ENCODE measurements around the gene ZDHHC14.

Gene ZDHHC14

DNA sequence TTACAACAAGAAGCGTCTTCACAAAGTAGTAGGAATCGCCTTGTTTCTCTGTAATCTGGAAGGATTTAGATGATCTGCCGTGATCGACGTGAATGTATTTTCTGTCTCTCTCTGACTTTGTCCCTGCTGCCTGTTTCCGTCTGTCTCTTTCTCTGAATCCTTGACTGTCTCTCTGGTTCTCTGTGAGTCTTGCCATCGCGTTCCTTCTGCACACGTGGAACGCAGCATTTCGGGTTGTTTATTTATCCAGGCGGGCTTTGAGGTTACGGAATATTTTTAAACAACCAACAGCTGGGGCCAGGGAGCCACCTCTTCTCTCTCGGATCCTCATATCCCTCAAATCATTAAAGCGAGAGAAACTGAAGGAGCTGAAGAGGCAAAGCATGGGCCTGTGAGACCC, 215.9 kb downstream of the ZDHHC14 start:
- H3K27me3 ChIP-seq (ENCODE audit: control insufficient read depth, insufficient read depth, low read length): no peaks in the 10 kb centered on the region
- H3K9ac ChIP-seq (ENCODE audit: low read depth, low read length): no peak overlapping the region
- no peak overlapping the region for H3K4me3 ChIP-seq (ENCODE audit: low read depth, low read length)
- no peak overlapping the region for H3K27ac ChIP-seq (ENCODE audit: low read depth, low read length)
- H3K4me1 ChIP-seq (ENCODE audit: control insufficient read depth, insufficient read depth, low read length): no peaks in the 10 kb centered on the region
- no peaks in the 10 kb centered on the region for H3K9me3 ChIP-seq (ENCODE audit: control insufficient read depth, insufficient read depth, low read length)
- no peaks in the 10 kb centered on the region for H3K36me3 ChIP-seq (ENCODE audit: control insufficient read depth, insufficient read depth, low read length)

DNA sequence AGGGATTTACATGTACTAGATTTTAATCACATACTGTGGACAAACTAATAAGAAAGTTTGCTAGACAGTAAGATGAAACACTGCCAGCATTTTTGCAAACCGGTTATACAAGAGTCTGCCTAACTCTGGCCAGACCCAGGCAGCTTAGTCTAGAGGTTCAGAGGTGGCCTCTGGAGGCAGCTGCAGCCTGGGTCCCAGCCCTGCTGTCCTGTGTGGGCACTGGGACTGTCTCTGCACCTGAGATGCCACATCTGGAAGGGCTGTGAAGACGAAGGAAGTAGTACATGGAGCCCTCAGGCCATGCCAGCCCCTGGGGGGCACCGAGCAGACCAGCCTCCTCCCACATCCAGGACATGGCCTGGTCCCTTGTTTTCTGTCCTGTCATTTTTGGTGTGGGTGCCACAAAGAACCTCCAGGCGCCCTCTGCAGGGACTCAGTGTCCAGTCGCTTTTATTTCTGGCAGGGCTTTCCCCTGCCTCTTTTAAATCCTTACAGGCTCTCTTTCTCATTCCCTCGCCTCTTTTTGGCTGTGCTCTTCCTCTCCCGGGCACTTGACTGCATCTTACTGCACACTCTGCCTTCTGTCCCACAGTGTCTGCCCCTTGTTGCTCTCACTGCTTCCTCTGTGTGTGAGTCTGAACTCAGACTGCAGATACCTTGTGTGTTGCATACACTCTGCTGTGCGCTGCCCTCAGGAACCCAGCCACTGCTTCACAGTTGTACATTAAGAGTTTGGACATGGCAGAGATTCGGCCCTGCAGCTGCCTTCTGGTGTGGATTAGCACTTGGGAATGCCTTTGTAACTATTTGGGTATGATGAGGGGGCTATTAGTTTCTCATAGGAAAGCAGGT, 216.7 kb downstream of the ZDHHC14 start:
- Histone ChIP-seq H3K9ac (ENCODE audit: low read depth, low read length) (no peak overlapping the region), H3K4me3 (ENCODE audit: low read depth, low read length) (no peak overlapping the region), H3K9me3 (ENCODE audit: control insufficient read depth, insufficient read depth, low read length) (no peaks in the 10 kb centered on the region)

DNA sequence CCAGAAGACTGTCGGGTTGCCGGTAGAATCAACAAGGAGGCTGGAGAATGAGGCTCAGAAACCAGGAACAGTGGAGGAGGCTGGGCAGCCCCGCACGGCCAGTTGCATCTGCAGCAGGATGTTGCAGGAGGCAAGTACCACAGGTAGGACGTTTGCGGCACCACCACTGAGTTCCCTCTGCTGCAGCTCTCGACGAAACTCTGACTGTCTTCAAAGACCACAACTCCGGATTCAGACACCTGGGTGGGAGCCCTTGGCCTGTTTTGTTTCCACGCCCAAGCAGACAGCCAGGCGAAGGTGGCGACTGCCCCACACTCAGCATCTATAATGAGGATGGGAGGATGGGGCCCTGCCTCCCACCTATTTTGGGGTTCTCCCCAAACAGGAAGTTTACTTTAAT, 218.2 kb downstream of the ZDHHC14 start:
- Histone ChIP-seq H3K9me3 (ENCODE audit: control insufficient read depth, insufficient read depth, low read length) (no peaks in the 10 kb centered on the region), H3K27ac (ENCODE audit: low read depth, low read length) (no peak overlapping the region), H3K27me3 (ENCODE audit: control insufficient read depth, insufficient read depth, low read length) (no peaks in the 10 kb centered on the region), H3K4me3 (ENCODE audit: low read depth, low read length) (no peak overlapping the region), H3K36me3 (ENCODE audit: control insufficient read depth, insufficient read depth, low read length) (no peaks in the 10 kb centered on the region), H3K4me1 (ENCODE audit: control insufficient read depth, insufficient read depth, low read length) (no peaks in the 10 kb centered on the region), H3K9ac (ENCODE audit: low read depth, low read length) (no peak overlapping the region)

More for the DNA sequence above, 216.7 kb downstream of the ZDHHC14 start:
- Histone ChIP-seq H3K36me3 (ENCODE audit: control insufficient read depth, insufficient read depth, low read length) (no peaks in the 10 kb centered on the region), H3K27ac (ENCODE audit: low read depth, low read length) (no peak overlapping the region), H3K27me3 (ENCODE audit: control insufficient read depth, insufficient read depth, low read length) (no peaks in the 10 kb centered on the region), H3K4me1 (ENCODE audit: control insufficient read depth, insufficient read depth, low read length) (no peaks in the 10 kb centered on the region)

DNA sequence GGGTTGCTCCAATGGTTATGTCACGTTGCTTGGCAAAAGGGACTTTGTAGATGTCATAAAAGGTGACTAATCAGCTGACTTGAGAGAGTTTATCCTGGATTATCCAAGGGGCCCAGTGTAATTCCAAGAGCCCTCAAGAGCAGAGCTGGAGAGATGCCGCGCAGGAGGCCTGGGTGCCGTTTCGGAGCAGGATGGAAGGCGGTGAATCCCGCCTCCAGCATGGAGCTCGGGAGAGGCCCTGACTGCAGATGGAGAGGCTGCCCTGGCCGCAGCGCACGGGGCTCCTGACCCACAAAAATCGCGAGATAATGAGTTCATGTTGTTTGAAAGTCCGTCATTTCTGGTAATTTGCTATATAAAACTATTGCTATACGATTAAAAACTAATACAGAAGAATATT, 219.8 kb downstream of the ZDHHC14 start:
- H3K9me3 ChIP-seq (ENCODE audit: control insufficient read depth, insufficient read depth, low read length): no peaks in the 10 kb centered on the region
- no peaks in the 10 kb centered on the region for H3K4me1 ChIP-seq (ENCODE audit: control insufficient read depth, insufficient read depth, low read length)
- no peak overlapping the region for H3K4me3 ChIP-seq (ENCODE audit: low read depth, low read length)
- H3K9ac ChIP-seq (ENCODE audit: low read depth, low read length): no peak overlapping the region
- H3K27me3 ChIP-seq (ENCODE audit: control insufficient read depth, insufficient read depth, low read length): no peaks in the 10 kb centered on the region
- no peak overlapping the region for H3K27ac ChIP-seq (ENCODE audit: low read depth, low read length)
- no peaks in the 10 kb centered on the region for H3K36me3 ChIP-seq (ENCODE audit: control insufficient read depth, insufficient read depth, low read length)

DNA sequence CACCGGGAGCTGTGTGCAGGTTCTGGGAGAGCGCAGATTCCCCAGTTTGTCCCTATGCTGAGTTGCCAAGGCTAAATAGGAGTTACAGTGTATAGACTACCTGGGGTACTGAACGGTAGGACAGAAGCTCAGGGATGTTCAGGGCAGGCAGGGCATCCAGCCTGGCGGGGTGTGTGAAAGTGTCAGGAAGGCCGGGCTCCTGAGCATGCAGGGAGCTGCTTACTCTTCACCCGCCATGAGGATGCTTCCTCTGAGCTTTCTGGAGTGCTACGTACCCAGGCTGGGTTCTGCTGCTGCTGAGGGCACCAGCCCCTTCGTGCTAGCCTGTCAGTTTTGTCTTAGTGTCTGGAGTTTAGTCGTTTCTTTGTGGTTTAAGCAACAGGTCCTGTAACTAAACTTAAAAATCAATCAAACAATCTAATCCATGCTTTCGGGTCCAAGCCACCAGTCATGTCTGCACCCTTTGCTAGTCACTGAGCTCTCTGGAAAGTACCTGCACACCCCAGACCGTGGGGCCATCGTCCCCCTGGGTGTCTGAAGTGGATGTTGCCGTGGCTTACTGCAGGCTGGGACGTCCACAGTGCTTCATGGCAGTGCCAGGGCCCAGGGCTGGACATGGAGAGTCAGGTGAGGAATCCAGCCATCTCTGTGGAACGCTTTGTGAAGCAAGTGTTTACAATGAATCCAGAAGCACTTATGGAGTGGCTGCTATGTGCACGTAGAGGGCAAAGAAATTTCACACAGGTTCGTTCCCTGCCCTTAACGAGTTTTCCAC, 221.7 kb downstream of the ZDHHC14 start:
- H3K9ac ChIP-seq (ENCODE audit: low read depth, low read length): no peak overlapping the region
- no peaks in the 10 kb centered on the region for H3K36me3 ChIP-seq (ENCODE audit: control insufficient read depth, insufficient read depth, low read length)
- no peaks in the 10 kb centered on the region for H3K27me3 ChIP-seq (ENCODE audit: control insufficient read depth, insufficient read depth, low read length)
- H3K27ac ChIP-seq (ENCODE audit: low read depth, low read length): no peak overlapping the region
- H3K4me3 ChIP-seq (ENCODE audit: low read depth, low read length): no peak overlapping the region
- H3K9me3 ChIP-seq (ENCODE audit: control insufficient read depth, insufficient read depth, low read length): no peaks in the 10 kb centered on the region
- H3K4me1 ChIP-seq (ENCODE audit: control insufficient read depth, insufficient read depth, low read length): peaks cover 12% of the 10 kb centered on the region

DNA sequence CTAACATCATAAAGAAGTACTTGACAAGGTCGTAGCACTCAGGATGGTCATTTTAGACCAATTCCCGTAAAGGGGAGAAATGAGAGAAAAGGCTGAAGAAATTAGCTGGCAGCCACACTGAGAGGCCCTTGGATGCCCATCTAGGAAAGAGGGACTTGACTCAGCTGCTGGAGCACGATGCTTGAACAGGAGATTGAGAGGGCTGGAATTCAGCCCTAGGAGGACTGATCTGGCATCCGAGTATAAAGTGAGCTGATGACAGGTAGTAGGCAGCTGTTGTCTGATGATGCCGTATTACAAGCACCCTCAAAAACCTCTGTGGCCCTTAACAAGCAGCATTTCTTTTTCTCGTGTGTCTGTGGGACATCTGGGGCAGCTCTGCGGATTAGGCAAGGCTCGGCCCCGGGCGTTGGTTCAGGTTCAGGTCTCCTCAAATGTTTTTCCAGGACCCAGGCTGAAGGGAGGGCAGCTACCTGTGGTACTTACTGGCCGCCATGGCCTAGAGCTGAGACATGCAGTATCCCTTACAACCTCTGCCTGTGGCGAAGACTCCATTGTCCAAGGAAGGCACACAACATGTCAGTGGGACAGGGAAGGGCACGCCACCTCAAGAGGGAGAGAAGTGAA, 222.4 kb downstream of the ZDHHC14 start:
- no peaks in the 10 kb centered on the region for H3K36me3 ChIP-seq (ENCODE audit: control insufficient read depth, insufficient read depth, low read length)
- H3K4me1 ChIP-seq (ENCODE audit: control insufficient read depth, insufficient read depth, low read length): peaks cover 19% of the 10 kb centered on the region
- no peaks in the 10 kb centered on the region for H3K27me3 ChIP-seq (ENCODE audit: control insufficient read depth, insufficient read depth, low read length)
- H3K9me3 ChIP-seq (ENCODE audit: control insufficient read depth, insufficient read depth, low read length): no peaks in the 10 kb centered on the region
- H3K9ac ChIP-seq (ENCODE audit: low read depth, low read length): no peak overlapping the region
- H3K27ac ChIP-seq (ENCODE audit: low read depth, low read length): no peak overlapping the region
- H3K4me3 ChIP-seq (ENCODE audit: low read depth, low read length): no peak overlapping the region

DNA sequence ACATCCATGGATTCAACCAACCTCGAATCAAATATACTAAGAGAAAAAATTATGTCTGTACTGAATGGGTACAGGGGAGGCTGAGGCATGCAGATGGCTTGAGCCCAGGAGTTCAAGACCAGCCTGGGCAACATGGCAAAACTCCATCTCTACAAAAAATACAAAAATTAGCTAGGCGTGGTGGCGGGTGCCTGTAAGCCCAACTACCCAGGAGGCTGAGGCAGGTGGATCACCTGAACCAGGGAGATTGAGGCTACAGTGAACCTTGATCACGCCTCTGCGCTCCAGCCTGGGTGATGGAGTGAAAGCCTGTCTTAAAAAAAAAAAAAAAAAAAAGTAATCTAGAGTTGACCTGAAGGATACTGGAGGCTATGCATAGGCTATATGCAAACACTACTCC, 223.0 kb downstream of the ZDHHC14 start:
- Histone ChIP-seq H3K27me3 (ENCODE audit: control insufficient read depth, insufficient read depth, low read length) (no peaks in the 10 kb centered on the region), H3K27ac (ENCODE audit: low read depth, low read length) (no peak overlapping the region), H3K9me3 (ENCODE audit: control insufficient read depth, insufficient read depth, low read length) (no peaks in the 10 kb centered on the region), H3K4me1 (ENCODE audit: control insufficient read depth, insufficient read depth, low read length) (peaks cover 21% of the 10 kb centered on the region), H3K4me3 (ENCODE audit: low read depth, low read length) (no peak overlapping the region), H3K9ac (ENCODE audit: low read depth, low read length) (no peak overlapping the region), H3K36me3 (ENCODE audit: control insufficient read depth, insufficient read depth, low read length) (no peaks in the 10 kb centered on the region)

DNA sequence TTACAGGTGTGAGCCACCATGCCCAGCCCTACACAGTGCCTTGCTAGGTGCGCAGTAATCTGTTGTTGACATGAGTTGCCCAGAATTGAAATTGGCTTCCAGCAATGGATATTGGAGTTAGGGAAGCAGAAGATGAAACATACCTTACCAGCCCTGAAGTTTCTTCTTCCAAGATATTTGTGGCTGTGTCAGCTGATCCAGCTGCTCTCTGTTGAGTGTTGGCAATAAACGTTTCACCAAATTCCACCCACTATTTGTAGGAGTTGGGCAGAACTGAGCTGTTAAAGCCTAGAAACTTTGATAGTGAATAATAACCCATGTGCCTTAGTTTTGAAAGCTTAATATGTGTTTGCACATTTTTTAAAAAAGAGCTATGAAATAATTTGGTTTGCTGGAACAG, 223.8 kb downstream of the ZDHHC14 start:
- Histone ChIP-seq H3K4me3 (ENCODE audit: low read depth, low read length) (no peak overlapping the region), H3K9ac (ENCODE audit: low read depth, low read length) (no peak overlapping the region), H3K9me3 (ENCODE audit: control insufficient read depth, insufficient read depth, low read length) (no peaks in the 10 kb centered on the region), H3K4me1 (ENCODE audit: control insufficient read depth, insufficient read depth, low read length) (peaks cover 21% of the 10 kb centered on the region), H3K36me3 (ENCODE audit: control insufficient read depth, insufficient read depth, low read length) (no peaks in the 10 kb centered on the region), H3K27me3 (ENCODE audit: control insufficient read depth, insufficient read depth, low read length) (no peaks in the 10 kb centered on the region), H3K27ac (ENCODE audit: low read depth, low read length) (no peak overlapping the region)

DNA sequence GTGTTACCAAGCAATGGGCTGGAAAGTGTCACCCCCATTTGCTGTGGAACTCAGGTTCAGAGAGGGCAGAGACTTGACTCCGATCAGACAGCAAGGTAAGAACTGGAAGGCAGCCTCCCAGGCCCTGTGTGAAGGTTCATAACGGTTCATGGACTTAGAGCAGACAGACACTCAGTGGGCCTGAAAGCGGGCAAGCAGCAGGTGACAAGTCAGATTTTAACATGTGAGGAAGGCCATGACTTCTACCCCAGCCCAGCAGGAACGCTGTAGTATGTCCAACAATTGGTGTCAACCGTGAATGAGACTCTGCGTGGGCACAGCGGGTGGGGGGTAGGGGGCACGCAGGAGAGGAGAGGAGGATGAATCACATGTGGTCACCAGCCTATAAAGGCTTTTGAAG, 224.5 kb downstream of the ZDHHC14 start:
- no peaks in the 10 kb centered on the region for H3K36me3 ChIP-seq (ENCODE audit: control insufficient read depth, insufficient read depth, low read length)
- no peak overlapping the region for H3K9ac ChIP-seq (ENCODE audit: low read depth, low read length)
- no peaks in the 10 kb centered on the region for H3K9me3 ChIP-seq (ENCODE audit: control insufficient read depth, insufficient read depth, low read length)

DNA sequence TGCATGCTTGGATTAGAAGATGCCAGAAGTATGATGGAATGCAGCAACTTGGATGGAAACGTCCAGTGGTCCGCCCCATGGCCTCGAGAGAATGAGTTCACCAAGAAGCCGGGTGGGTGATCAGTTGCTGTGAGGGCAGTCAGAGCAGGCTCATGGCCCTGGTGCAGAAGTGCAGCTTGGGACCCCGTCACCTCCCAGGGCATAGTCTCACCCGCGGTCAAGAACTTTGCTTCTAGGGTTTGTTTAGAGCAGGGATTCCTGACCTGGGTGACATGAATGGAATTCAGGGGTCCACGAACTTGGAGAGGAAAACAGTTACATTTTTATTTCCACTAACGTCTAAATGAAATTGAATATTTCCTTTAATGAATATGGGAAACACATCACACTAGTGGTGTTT, 225.5 kb downstream of the ZDHHC14 start:
- peaks cover 21% of the 10 kb centered on the region for H3K4me1 ChIP-seq (ENCODE audit: control insufficient read depth, insufficient read depth, low read length)
- no peaks in the 10 kb centered on the region for H3K27me3 ChIP-seq (ENCODE audit: control insufficient read depth, insufficient read depth, low read length)
- peak overlapping the region; percentile 13 for H3K27ac ChIP-seq (ENCODE audit: low read depth, low read length)
- no peak overlapping the region for H3K9ac ChIP-seq (ENCODE audit: low read depth, low read length)
- H3K9me3 ChIP-seq (ENCODE audit: control insufficient read depth, insufficient read depth, low read length): no peaks in the 10 kb centered on the region
- H3K36me3 ChIP-seq (ENCODE audit: control insufficient read depth, insufficient read depth, low read length): no peaks in the 10 kb centered on the region
- no peak overlapping the region for H3K4me3 ChIP-seq (ENCODE audit: low read depth, low read length)

More for the DNA sequence above, 224.5 kb downstream of the ZDHHC14 start:
- H3K27ac ChIP-seq (ENCODE audit: low read depth, low read length): no peak overlapping the region
- no peak overlapping the region for H3K4me3 ChIP-seq (ENCODE audit: low read depth, low read length)
- peaks cover 21% of the 10 kb centered on the region for H3K4me1 ChIP-seq (ENCODE audit: control insufficient read depth, insufficient read depth, low read length)
- no peaks in the 10 kb centered on the region for H3K27me3 ChIP-seq (ENCODE audit: control insufficient read depth, insufficient read depth, low read length)

All from HUES48 (cell line).